DLD1 (cell line): ENCODE results near the gene HS6ST2.

Experiments
- in situ Hi-C: cut with HindIII; loops from 2 replicates; pipeline ENCODE4 v1.10.0; 2017; ENCODE audit warnings: low sequenced_read_pairs

The HS6ST2 gene

DNA sequence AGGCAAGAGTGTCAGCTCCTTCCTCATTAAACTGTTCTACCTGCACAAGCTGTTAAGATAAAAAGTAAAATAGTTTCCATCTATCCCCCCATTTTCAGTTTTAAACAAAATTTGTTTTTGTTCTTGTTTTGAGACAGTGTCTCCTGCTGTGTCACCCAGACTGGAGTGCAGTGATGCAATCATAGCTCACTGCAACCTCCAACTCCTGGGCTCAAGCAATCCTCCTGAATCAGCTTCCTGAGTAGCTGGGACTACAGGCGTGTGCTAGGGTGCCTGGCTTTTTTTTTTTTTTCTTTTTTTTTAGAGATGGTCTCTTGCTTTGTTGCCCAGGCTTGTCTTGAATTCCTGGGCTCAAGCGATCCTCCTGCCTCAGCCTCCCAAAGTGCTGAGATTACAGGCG is 105.4 kb downstream of the HS6ST2 start:
- in situ Hi-C loops = no loop called here

DNA sequence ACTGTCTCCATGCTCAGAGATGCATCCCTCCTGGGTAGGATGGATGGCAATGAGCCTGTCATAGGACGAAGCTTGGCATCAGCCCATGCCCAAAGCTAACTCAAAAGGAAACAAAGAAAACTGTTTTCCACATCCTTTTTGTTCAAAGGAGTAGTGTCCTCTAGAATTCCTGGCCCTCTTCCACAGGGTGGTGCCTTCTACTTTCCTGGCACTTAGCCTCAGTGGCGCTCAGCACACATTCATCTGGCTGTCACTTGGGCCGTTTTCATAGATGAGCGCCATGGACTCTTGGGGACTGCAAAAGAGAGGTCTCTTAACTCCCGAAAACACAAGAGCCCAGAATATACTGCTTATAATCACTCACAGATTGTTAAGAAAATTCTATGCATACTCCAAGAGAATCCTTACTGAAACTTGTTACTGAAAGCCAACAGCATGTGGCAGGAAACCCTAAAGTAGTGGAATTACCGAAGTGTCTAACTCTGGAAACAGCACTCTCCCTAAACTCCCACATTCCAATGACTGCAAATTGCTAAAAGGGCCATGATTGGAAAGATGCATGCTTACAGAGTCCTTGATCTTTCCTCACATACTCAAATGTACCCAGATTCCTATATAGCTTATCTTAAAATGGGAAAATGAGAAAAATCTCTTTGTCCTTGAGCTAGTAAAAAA is 110.0 kb downstream of the HS6ST2 start:
- in situ Hi-C loops = no loop called here

DNA sequence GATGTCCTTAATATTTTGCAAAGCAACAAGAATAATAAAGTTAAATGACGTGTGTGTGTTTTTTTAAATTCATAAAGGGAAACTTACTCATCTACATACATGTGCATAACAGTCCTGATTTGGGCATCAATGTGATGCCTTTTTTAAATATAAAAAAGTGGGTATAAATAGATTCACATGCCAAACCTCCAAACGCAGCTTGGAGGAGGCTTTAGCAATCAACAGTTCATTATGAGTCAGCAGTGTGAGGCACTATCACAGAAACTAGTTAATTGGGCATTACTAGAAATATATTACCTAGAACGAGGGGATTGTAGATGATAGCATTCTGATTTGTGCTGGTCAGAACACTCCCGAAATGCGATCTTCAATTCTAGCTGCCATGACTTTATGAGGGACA is 115.1 kb downstream of the HS6ST2 start:
- in situ Hi-C loops = no loop called here

DNA sequence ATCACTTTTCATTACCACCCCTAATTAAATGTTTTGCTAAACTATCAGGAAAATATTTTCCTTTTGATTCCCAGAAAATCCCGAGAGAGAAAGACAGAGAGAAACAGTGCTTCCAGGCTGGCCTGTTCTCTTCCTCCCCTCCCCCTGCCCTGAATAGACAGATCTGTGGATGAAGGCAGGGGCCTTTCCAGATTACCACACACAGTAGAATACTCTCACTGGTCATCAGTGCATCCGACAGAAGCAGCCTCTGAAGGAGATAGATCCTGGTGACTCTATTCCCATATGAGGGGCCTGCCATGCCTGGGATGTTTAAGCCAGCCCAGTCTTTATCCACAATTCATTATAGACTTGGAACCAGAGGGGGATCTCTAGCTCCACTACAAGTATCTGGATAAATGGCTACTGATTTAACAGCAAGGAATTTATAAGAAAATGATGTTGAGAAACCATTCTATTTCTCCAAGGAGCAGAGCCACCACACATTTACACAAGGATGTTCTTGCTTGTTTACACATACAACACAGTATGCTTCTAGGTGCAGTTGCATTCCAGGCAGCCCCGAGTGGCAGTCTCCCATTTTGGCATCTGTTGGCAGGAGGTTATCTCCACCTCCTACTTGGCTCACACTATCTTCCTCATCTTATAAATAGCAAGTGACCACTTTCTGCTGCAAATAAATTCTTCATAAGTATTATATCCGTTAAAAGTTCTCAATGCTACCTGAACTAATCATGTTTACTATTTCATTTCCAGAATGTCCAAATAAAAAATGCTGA is 115.8 kb downstream of the HS6ST2 start:
- in situ Hi-C loops = no loop called here

DNA sequence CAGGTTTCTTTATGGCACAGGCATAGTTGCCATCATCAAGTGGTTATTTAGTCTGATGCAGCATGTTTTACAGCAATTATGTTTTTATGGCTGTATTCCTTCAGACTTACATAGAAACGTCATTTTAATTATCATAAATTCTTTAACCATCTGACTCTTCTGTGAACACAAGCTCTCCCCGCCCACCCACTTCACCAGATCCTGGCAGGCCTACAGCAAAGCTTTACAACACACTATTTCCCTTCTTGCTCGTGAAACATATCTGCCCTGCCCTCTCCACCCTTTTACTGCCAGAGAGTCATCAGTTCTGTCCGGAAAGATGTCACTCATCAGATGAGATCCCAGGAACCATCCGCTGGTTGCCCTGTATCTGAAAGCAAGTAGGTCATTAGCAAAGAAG is 120.5 kb downstream of the HS6ST2 start:
- in situ Hi-C loops = no loop called here

DNA sequence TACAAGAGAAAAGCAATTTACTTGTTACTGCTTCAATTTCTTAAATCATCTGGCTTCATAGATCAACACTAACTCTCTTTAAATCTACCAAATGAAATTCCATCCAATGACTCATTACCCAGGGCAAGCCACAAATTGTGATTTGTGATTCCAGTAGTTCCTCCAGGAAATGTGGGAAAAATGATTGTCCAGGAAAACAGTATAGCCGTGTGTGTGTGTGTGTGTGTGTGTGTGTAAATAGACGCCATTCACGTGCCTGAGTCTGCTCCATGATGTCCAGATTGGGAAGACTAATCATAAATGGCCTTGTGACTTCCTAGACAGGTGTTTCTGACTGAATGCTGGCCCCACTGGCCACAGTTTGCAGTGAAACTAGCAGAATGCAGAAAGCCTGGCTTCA is 121.3 kb downstream of the HS6ST2 start:
- in situ Hi-C loops = no loop called here

DNA sequence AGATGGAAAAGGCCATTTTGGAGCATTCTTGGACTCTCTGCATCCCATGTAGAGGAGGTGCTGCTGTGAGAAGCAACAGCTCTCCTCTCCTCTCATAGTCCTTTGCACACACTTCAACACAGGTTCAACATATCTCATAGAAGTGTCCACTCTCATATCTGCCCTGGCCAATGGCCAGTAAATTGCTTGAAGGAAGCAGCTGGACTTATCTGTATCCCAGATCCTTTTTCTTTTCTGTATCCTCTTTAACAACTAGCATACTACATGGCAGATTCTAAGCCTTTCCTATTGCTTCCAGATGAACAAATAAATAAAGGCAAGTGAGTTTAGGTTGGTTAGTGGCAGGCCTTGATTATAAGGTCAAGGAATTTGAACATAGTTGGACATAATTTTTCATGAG is 122.0 kb downstream of the HS6ST2 start:
- in situ Hi-C loops = no loop called here

DNA sequence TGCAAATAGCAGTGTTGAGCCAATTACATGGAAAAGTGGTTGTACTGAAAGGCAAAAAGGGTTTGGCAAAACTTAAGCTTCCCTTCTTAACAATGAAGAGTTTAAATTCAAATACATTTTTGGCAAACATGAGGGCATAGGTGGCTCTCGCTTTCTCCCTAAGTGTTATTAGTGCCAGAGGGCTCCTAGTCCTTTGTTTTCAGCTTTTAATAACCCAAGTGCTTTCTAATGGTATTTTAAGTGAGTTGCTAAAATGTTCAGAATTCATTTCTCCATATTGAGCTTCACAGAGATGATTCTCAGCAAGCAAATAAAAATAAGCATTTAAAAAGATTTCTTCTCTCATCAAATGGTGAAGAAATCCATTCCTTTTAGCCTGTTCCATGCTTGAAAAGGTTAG is 123.7 kb downstream of the HS6ST2 start:
- in situ Hi-C loops = no loop called here

DNA sequence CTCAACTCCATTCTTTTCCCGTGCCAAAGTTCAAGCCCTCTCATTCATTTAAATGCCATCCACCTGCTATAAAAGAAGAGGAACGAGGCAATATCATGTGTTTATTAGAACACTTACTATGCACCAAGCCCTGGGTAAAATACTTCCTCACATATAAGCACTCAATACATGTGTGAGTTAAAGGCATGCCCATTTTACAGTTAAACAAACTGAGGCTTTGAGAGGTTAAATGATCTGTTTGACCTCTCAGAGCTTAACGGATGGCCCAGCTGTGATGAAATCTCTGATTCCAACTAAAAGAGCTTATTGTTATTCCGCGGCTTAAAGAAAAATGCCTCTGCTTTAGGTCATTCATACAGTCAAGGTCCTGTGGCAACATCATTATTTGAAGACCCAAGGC is 124.3 kb downstream of the HS6ST2 start:
- in situ Hi-C loops = no loop called here

DNA sequence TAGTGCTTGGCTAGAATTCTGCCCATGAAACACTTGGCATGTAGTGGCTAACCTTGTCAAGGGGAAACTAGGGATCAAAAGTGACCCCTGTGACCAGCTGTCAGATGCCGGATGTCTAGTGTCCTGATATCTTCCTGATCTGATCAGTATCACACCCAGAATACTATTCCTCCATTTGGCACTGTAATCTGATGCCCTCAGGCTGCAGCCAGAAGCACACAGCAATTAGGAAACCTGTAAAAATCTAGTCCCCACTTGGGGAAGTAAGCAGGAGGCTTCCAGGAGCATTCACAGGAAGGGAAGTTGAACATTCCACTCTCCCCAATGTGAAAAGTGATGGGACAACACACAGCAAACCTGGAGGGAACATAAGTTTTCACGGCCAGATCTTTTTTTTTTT is 125.1 kb downstream of the HS6ST2 start:
- in situ Hi-C loops = no loop called here

DNA sequence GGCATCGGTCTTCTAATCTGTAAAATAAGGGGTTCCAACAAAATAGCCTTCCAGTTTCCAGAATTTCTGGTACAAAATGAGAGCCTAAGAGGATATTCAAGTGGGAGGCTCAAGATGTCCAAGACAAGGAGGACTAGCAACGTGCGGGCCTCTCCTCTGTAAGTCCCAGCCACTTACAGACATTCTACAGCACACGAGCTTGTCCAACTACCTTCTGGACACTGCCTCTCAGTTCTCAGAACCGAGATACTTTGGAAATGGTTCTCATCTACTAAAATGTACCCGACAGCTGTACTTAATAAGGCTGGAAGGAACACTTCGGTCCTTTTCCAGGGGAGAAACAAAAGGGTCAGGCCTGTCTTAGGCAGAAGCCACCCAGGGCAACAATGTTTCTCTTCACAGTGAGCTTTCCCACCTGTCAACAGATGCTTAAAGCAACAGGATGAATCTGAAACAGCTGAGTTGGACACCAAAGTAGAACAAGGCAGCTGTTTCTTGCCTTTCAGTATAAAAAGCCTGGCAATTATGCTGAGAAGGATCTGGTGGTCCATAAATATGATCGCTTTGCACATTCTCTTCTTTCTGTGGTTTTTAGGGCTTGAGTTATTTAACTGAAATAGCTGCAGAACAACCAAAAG is 127.0 kb downstream of the HS6ST2 start:
- in situ Hi-C loops = no loop called here

DNA sequence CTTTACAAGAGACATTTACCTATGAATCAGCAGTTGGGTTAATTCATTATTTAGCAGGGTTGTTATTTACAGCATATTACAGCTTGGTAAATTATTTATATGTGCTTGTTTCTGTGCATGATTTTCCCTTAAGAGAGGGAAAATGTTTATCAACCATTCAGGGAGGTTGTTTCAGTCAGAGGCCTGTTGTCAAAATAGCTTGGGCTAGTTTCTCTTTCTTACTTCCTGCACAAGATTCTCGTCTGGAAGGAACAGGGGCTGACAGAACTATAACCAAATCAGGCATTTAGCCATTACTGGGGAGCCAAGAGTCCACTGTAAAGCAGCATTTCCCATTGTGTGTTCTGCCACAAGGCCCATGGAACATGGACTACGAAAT is 135.8 kb downstream of the HS6ST2 start:
- in situ Hi-C loops = no loop called here

DNA sequence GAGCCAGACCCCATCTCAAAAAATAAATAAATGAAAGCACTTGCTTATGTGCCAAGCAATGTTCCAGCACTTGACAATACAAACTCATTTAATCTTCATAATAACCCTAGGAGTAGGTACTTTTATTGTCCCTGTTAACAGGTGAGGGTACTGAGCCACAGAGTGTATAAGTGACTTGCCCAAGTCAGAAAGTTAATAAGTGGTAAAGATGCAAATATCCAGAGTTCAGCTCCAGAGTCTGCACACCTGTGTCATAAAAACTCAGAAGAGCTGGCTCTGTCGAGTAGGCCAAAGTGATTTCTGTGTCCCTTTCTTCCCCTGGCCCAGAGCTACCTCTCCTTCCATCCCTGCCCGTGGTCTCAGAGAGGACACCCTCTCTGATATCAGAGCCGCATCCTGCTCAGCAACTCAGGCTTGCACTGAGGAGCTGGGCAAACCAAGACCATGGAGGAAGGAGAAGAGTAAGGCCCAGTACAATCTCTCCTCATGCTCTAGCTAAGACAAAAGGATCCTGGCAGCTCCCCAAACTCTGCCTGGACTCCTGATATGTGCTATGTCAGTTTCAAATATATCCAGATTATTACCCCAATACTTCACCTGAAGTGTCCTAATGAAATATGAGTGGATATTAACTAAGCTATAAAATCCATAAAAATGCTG is 136.3 kb downstream of the HS6ST2 start:
- in situ Hi-C loops = no loop called here

DNA sequence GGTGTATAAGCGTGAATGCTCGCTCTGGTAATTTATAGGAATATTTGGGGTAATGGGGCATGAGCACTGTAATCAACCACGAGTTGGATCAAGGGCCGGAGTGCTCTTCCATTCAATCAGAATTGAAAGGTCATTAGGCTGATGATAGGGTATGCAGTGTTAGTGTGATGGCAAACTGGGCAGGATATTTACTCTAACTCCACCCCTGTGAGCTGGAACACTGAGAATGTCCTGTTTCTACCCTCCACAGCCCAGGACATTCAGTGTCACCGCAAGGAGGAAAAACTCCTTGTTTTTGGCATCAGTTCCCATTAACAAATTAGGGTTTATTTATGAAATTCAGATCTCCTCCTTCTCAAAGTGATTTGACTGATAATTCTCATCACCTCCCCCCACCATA is 137.8 kb downstream of the HS6ST2 start:
- in situ Hi-C loops = no loop called here

DNA sequence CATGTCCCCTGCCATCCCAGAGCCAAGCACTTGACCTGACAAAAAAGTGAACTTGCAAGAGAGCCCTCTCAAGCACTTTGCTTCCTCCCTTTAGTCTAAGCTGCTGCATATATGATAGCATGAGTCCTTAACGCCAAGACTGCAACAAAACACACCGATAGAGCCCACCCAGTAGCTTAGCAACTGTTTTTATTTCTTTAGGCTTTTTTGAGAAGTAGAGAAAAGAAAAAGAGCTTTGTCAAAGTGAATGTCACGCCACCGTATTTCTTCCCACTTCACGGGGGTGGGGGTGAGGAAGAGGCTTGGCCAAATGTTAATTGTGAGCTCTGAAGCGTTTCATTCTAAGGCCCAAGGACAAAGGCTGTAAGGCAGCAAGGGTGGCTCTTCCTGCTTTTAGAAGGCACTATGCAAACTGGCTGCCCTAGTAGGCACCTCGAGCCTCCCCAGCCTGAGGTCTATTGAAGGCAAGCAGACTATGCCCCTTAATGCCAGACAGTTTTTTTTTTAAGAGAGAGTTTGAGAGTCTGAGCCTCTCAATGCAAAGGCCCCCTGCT is 138.6 kb downstream of the HS6ST2 start:
- in situ Hi-C loops = no loop called here

DNA sequence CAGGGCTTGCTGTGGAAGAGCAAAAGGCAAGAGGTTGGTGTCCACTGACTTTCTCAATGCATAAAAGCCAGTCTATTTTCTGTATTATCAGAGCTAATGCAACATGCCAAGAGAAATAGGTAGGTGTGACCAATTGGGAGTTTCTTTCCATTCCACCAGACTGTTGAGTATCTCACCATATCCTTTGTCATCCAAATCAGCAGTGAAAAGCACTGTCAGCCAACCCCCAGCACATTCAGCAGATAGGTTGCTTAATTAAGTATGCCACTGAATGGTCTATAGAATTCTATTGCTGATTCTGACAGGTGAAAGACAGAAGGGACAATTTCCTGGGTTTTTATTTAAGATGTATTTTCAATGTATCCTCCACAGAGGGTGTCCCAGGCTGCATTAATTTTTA is 139.8 kb downstream of the HS6ST2 start:
- in situ Hi-C loops = no loop called here

DNA sequence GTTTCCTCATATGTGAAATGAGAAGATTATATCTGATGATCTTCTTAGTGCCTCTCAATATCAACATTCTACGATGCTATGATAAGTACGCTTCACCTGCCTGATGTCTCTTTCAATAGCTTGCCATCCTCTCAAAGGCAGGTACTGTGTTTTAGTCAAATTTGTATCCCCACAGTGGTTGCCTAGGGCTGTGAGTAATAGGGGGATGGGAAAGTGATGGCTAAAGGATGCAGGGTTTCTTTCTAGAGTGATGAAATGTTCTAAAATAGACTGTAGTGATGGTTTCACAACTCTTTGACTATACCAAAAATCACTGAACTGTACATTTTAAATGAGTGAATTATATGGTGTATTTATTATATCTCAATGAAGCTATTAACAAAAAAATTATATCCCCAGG is 142.8 kb downstream of the HS6ST2 start:
- in situ Hi-C loops = no loop called here

DNA sequence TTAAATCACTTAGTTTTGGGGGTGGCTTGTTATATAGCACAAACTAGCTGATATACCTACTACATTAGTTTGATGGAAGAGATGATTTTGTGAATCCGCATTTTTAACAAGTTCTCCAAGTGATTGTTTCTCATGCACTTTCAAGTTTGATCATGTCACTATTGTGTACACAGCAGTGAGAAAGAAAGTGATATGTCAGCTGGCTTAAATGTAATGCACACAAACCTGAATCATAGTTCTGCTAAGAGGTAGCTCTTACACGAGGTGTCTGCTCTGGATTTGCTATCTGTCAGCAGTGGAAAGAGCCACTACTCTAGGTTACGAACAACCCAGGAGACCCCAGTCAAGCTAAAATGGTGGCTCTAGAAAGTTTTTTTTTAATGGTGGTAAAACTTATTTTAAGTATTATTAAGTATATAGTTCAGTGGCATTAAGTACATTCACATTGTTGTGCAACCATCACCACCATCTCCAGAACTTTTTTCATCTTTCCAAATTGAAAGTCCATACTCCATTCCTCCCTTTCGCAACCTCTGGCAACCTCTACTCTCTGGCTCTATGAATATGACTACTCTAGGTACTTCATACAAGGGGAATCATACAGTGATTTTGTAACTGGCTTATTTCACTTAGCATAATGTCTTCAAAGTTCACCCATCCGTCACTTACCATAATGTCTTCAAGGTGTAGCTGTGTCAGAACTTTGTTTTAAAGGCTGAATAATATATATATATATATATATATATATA is 147.3 kb downstream of the HS6ST2 start:
- in situ Hi-C loops = no loop called here

DNA sequence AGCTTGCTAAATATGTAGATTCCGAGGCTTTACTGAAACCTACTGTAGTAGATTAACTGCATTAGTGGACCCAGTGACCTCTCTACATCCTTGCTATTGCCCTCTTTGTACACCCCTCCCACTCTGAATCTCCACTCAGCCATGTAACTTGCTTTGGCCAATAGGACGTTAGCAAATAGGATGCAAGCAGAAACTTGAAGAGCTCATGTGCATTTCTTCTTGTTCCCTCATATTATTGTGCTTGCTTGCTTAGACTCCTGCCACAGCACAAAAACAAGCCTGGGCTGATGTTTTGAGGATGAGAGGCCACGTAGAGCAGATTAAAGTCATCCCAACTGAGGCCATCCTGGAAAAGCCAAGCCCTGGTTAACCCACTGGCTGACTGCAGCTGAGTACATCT is 147.9 kb downstream of the HS6ST2 start:
- in situ Hi-C loops = no loop called here

DNA sequence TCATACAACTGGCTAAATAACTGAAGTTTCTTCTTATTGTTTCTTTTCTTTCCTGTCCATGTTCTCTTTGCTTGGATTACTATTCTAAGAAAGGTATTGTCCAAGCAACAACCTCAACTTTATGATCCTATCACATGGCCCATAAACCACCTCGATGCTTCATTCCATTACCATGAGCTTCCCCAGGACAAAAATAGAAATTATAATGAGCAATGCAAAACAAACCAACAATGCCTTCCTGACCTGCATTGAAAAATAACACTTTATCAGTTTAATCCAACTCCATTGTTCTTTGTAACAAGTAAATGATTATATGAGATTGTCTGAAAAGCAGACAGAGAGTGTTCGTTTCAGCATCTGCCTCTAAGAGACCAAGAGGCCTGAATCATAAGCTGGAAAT is 148.8 kb downstream of the HS6ST2 start:
- in situ Hi-C loops = no loop called here
